ENCODE measurements around the gene TANC1.

TANC1 gene

DNA sequence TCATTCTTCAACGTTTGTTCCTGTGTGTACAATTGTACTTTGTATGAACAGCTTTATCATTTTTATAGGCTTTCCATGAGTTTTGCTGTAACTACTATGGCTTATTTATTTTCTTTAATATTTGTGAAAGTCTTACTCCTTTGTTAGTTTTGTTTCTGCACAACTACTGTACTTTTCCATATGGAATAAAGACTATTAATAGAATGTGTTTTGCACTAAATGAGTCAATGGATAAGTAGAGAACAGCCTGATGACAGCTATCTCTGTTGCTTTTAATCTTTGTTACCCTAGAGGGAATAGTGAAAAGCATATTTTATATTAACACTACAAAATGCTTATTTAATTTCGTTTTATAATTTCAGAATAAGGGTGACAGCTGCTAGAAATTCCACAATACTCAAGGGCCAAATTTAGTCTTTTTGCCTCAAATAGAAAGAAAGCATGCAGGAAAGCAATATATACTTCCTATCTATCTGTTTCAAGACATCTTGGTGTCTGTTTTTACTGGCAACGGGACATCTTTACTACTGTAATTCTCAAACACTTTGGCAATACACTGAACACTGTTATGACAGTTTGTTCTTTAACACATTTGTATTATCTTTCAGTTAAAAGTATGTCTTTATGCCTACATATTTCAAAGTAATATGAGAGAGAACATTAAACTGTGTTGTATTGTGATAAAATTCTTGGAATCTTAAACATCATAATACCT is 264.2 kb downstream of the TANC1 start:
- no peak for DNase-seq

DNA sequence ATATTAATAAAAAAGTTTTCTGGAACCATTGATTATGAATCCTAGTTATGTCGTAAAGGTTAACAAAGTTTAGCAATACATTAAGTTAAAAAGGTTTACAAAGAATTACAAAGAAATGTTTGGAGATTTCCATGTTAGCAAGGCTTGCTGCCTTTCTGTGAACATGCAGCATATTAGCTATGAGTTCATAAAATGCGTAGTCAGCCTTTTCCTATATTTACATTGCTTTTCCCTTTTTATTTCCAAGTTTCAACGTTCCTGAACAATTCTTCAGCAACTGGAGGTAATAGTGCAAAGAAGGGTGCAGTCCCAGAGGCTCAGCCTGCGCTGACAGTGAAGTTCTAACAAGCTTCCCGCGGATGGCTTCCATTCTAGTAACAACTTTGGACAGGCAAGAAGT is 266.4 kb downstream of the TANC1 start:
- no peak for DNase-seq

DNA sequence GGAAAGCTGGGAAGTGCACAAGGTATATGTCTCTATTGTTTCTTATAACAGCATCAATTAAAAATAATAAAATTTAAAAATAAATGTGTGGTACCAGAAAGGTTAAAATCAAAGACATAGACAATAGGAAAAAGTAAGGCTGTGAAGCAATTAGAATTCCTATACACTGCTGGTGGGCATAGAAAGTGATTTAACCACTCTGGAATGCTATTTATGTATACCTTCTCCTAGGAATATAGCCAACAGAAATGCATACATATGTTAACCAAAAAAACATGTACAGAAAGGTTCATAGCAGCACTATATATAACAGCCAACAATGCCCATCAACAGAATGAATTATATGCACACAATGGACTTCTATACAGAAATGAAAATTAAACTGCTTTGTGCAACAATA is 275.1 kb downstream of the TANC1 start:
- no peak for DNase-seq

DNA sequence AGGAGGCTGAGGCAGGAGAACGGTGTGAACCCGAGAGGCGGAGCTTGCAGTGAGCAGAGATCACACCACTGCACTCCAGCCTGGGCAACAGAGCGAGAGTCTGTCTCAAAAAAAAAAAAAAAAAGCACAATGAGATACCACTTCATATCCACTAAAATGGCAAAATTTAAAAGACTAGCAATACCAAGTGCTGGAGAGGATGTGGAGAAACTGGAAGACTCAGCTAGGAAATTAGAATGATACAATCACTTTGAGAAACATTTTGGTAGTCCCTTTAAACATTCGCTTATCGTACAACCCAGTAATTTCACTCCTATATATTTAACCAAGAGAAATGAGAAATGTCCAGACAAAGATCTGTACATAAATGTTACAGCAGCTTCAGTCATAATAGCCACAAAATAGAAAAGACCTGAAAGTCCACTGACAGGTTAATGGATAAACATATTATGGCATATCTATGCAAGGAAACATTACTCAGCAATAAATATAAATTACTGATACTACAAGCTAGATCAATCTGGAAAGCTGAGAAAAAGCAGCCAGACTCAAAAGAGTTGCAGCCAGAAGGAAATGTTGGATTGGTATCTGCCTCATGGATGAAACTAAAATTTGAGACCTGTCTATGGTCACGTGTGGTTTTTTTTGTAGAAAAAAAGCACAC is 278.0 kb downstream of the TANC1 start:
- no peak for DNase-seq

DNA sequence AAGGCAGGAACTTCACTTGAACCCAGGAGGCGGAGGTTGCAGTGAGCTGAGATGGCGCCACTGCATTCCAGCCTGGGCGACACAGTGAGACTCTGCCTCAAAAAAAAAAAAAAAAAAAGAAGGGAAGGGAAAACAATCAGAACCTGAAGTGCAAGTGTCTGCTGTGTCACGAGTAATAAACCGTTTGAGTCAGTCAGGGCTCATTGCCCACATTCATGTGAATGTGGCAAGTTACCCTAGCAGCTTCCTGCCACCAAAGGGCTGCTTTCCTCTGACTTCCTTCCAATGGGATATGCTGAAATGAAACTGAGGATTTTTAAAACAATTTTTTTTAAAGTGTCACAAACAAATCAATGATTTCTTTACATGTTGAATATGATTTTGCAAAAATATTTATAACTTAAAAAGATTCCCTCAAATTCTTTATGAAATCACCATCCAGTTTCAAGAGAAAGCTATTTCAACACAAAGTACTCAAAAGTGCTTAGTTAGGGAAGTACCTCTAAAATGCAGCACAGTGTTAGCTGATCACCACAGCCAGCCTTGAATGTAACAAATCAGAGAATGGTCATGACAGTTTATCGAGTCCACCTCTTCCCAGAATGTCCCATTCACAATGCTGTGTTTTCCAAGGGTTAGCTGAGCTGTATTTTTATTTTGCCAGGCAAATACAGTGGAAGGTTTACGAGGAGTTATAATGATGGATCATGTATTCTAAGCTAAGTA is 281.7 kb downstream of the TANC1 start:
- no peak for DNase-seq

DNA sequence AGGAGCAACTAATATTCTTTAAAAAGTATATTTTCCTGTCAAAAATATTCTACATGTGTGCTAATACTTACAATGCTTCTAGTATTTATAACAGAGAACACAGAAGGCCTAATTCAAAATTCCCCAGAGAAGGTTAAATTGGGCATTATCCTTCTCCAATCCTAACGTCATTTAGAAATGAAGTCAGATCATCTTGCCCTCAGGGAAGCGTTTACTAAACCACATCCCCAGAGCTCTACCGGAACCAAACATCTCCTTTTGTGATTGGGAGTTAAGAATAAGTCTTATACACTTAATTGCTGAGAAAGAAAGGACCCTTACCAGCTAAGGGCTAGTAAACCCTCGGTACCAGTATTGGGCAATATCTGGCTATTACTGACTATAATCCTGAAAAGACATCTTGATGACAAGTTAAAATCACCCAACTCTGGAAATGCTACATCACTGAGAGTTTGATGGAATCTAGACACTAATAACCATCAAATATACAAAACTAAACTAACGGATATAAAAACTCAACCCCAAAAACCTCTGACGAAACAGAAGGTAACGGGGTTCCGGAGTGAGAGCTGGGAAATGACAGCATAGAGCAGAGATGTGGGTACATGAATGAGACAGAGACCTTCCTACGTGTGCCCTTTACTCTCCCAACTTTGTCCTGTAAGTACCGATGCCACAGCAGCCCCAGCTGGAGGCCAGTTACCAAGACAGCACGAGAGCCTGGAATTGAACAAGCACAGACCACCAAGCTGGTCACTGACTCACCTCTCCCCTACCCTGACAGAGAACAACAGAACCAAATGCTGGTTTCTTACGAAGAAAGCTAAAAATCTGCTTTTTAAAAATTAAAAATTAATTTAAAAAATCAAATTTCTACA is 283.1 kb downstream of the TANC1 start:
- no peak for DNase-seq

DNA sequence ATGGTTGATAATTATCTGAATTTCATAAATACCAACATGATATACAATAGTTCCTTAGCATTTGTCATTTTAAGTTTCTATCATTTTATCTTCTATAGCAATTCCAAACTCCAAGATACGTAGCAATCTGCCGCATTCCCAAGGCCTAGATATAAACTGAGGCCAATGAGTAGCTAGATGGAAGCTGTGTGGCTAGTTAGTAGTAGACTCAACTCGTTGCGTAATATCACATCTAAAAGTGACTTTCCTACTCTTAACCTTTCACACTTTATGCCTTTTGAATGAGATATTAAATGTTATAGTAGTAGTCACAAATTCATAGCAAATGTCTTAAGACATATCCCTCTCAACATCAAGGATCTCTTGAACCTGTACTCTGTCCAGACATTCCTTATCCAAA is 284.5 kb downstream of the TANC1 start:
- no peak for DNase-seq

DNA sequence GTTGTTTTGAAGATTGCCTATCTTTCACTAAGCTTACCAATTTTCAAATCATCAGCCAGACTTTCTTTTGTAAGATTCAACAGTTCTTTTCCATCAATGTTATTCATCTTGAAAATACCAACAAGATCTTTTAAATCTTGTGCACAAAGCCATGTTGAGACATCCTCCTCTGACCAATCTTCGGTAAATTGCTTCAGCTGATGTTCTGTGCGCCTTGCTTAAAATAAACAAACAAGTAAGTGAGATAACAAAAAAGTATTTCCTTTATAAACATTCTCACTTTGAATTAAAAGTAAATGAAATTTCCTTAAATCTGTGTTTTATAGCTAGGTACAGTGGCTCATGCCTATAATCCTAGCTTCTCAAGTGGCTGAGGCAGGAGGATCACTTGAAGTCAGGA is 287.7 kb downstream of the TANC1 start:
- no peak for DNase-seq

DNA sequence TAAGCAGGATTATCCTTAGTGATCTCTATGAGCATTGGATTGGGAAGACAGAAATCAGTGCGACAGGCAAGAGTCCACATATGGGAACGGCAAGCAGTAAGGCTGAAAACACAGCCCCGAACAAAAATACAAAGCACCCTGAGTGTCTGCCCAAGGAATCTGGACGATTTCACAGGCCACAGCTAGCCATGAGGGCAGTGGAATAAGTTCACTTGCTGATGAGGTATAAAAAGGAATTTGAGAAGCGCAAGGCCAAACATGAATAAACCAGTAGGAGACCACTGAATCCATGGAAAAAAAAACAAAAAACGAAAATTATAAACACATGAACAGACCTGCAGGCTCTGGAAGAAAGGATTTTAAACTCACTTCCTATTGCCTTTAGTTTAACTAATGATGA is 293.8 kb downstream of the TANC1 start:
- DNase-seq: no peak

DNA sequence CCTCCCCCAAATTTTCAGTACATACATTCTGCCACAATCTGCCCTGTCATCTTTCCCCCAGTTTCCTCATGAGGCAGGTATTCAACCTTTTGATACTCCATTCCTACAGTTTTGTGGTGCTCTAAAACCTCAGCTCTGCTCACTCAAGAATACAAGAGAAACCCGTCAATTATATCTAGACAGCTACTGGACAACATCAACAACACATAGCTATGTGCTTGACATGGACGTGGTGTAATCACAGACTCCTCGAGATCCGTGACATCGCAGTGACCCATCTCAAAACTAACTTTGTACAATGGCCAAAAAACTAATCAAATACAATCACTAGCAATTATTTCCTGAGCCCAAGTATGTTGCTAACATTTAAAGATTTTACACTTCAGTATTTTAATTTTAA is 294.5 kb downstream of the TANC1 start:
- no peak for DNase-seq

DNA sequence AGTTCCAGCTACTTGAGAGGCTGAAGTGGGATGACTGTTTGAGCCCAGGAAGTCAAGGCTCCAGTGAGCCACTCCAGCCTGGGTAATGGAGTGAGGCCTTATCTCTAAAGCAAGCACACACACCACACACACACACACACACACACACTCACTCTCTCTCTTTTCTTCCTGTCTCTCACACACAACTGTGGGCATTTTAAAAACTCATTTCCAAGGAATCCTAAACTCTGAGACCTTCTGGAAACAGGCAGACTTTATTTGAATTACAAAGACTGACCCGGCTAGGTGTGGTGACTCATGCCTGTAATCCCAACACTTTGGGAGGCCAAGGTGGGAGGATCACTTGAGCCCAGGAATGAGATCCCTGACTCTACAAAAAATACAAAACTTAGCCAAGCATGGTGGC is 296.7 kb downstream of the TANC1 start:
- DNase-seq: no peak

DNA sequence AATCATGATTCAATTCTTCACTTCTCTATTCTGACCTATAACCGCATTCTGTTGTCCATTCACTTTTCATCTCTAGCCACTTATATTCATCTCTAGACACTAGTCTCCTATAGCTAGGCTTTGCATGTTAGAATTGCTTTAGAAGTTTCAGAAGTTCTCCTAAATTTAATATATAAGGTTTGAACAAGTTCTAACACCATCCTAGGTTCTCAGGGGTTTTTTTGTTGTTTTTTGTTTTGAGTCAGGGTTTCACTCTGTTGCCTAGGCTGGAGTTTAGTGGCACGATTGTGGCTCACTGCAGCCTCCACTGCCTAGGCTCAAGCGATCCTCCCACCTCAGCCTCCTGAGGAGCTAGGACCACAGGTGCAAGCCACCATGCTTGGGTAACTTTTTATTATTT is 298.1 kb downstream of the TANC1 start:
- DNase-seq: no peak

DNA sequence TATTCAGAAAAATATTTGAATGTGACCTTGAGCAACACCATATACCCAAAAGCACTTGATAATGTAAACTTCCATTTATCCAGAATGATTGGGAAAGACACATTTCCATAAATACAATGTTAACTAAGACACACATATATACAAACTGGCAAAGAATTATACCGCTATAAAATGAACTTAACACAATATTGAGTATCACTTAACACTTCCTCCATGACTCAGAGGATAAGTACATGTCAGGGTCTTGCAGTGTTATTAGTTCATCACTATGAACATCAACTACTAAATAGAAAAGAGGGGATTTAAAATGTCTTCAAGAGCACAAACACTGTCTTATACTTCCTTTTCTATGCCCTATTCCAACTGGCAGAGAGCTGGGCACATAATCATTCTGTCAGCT is 299.5 kb downstream of the TANC1 start:
- no peak for DNase-seq

DNA sequence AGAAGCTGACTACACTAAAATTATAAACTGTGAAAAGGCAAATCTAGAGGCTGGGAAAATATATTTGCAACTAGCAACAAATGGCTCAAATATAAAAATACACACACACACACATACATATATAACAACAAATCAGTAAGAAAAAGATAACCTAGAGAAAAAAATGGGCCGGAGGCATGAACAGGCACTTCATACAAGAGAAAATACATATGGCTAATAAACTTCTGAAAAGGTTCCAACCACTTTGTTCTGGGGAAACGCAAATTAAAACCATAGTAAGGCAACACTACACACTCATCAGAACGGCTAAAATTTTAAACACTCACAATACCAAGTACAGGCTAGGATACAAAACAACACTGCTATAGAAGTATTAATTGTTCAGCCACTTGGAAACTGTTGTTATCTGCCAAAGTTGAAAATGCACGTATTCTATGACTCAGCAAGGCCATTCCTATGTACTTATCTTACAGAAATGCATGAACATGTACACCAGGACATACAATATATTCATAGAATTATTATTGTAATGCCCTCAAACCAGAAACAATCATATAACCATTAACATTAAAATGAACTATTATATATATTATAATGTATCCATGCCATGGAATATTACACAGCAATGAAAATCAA is 302.4 kb downstream of the TANC1 start:
- DNase-seq: no peak

DNA sequence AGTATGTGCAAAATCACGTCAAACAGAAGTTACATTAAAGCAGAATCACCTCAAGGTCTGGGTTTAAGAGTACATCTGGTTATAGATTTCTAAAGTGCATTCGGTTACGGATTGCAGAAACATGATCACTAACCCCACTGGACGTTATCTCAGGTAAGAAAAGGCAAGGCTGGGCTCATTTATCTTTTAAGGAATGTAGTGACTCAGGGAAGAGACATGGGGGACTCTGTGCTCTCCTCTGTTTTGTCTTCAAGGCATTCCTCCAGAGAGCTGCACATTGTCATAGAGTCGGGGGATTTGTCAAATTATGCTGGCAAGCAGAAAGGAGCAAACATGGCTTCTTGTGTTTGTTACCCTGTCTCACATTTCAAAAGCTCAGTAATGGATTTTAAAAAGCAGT is 303.7 kb downstream of the TANC1 start:
- DNase-seq: no peak

DNA sequence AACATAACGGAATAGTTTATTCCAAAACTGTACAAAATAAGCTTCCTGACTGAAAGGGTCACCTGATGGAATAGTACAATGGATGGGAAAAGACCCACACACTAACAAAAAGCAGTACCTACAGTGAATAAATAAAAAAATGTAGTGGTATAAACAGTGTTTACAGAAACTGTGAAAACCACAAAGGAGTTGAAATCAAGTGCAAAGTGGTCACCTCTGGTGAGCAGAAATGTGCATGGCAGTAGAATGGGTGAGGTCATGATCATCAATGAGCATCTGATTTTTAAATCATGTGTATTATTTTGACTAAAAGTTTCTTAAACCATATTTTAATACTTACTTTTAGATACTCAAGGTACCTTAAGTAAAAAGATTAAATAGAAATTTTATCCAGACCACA is 306.7 kb downstream of the TANC1 start:
- no peak for DNase-seq

DNA sequence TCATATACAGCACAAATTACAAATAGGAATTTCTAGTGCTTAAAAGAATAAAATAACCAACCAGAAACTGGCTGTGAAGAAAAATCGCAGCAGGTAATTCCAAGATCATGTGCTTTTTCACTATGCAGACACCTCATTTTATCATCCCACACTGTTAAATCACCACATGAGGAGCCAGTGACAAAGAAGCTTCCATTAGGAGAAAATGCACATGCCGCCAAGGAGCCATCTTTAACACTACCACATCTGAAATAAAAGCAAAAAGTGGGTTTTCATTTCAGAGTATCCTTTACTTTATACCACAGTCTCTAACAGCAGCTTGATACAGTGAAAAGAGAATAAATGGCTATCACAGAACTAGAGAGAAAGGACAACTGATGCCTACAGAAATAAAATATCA is 311.3 kb downstream of the TANC1 start:
- no peak for DNase-seq

DNA sequence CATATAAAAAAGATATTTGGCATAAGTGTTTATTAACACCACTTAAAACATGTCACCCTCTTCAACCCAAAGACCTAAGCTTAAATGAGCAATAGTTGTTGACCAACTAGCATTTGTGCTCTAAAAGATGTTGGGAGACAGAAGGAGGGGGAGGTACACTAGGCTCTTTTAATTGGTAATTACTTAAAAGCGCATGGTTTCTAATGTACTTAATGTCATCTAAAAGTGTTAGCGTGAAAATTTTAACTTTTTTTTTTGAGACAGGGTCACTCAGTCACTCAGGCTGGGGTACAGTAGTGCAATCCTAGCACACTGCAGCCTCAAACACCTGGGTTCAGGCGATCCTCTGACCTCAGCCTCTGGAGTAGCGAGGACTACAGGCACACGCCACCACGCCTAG is 312.6 kb downstream of the TANC1 start:
- DNase-seq: no peak
